Body of pancreas (tissue), 4 donors: ENCODE data around the gene DEPDC5. TPM values are rescaled to one million over a fixed set of nuclear protein-coding genes. Genes with fewer than 3 reads are reported as not detected.

ENCODE experiments used
- ATAC-seq: fragments of 150-250 bp; one replicate; pipeline ENCODE4 v1.9.1; 2016
- DNase-seq, 4 donors: peaks; one replicate each; pipeline ENCODE4 v3.0.0-alpha.2; 2019
- H3K27ac ChIP-seq, 4 donors: fragments of 200-600 bp; sonication (generic); 1 replicate in 3 of 4; 2 replicates in 1 of 4; pipeline versions ENCODE4 v1.5.1 to v1.6.1; 2016 to 2019; ENCODE audit warnings: mild to moderate bottlenecking in 1 of 4, mixed read lengths in 1 of 4, moderate library complexity in 1 of 4
- H3K27me3 ChIP-seq, 2 donors: fragments of 200-600 bp; sonication (generic); one replicate each; pipeline ENCODE4 v1.6.0; 2016; ENCODE audit warnings: mild to moderate bottlenecking in 1 of 2
- H3K36me3 ChIP-seq, 2 donors: fragments of 200-600 bp; sonication (generic); replicated peaks in 1 of 2; 2 replicates each; pipeline ENCODE4 v1.5.1; 2016; ENCODE audit warnings: low read depth in 2 of 2; ENCODE audit not compliant: insufficient read depth in 1 of 2
- H3K4me1 ChIP-seq: fragments of 200-600 bp; sonication (generic); one replicate; pipeline ENCODE4 v1.6.0; 2016
- H3K4me3 ChIP-seq, 2 donors: fragments of 200-600 bp; sonication (generic); 1 replicate in 1 of 2; 2 replicates in 1 of 2; pipeline ENCODE4 v1.5.1; 2016 to 2019
- H3K9me3 ChIP-seq, 3 donors: fragments of 200-600 bp; sonication (generic); 1 replicate in 2 of 3; 2 replicates in 1 of 3; pipeline ENCODE4 v1.5.1; 2016
- POLR2A ChIP-seq, 3 donors: fragments of 450-650 bp; IDR thresholded peaks; one replicate each; pipeline ENCODE4 v1.6.1; 2016; ENCODE audit warnings: antibody characterized with exemption in 3 of 3, mild to moderate bottlenecking in 2 of 3
- WGBS, 2 donors: methylation state at CpG; one replicate each; pipeline ENCODE4 v1.1.5; 2017; 5-methylcytosine and 5-hydroxymethylcytosine counted together
- intact Hi-C: fragments of 100-400 bp; cut with DNase I; formaldehyde crosslinking; loops from one replicate; pipeline ENCODE4 v1.15.1; 2023
- total RNA-seq, 2 donors: library from RNA; depleted of rRNA; stranded (reverse); fragments of >200 nt; gene quantifications; one replicate each; pipeline ENCODE4 v1.1.0, GENCODE V29; 2016
- TF ChIP-seq, protein P1 (sequence below), 7 experiments: fragments of 450-650 bp in 4 of 7; fragments of 200-600 bp in 3 of 7; sonication (generic) in 3 of 7; IDR thresholded peaks; one replicate each; pipeline ENCODE4 v1.5.1; 2016 to 2019; ENCODE audit warnings: antibody characterized with exemption in 7 of 7

The DEPDC5 gene
- total RNA-seq, 2 donors from 2014 or later, result 21.4 to 40.0 TPM

DNA sequence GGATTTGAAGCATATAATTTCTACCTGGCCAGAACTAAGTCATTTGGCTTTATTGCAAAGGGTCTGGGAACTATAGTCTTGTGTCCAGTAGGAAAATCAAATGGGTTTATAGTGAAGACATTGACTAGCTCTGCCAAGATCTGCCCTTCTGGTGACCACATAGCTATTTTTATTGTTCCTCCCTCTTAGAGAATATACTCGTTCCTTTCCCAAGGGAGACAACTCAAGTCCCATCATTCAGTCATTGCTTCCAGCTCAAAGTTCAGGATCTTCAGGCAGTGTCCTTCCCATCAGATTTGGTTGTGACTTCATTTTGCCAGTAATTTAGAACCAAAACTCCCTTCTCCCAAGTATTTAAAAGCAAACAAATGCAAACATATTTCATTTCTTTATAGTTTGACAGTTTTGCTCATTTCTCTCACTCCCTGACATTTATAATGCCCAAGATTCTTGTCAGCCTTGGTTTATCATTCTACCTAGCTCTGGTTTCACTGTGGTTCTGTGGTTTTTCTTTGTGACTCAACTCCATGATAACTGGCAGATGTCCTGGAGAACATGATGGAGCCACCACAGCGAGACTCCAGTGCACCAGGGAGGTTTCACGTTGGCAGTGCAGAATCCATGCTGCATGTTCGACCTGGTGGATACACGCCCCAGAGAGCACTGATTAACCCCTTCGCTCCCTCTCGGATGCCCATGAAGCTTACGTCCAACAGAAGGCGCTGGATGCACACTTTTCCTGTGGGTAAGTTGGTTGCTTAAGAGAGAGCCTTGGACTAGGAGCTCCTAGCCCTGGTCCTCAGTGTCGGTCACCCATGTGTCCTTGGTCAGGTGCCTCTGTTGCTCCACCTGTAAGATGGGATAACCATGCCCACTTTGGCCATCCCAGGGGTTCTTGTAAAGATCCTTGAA, 64.9 kb downstream of the DEPDC5 start:
- TF ChIP-seq, protein P1, sequence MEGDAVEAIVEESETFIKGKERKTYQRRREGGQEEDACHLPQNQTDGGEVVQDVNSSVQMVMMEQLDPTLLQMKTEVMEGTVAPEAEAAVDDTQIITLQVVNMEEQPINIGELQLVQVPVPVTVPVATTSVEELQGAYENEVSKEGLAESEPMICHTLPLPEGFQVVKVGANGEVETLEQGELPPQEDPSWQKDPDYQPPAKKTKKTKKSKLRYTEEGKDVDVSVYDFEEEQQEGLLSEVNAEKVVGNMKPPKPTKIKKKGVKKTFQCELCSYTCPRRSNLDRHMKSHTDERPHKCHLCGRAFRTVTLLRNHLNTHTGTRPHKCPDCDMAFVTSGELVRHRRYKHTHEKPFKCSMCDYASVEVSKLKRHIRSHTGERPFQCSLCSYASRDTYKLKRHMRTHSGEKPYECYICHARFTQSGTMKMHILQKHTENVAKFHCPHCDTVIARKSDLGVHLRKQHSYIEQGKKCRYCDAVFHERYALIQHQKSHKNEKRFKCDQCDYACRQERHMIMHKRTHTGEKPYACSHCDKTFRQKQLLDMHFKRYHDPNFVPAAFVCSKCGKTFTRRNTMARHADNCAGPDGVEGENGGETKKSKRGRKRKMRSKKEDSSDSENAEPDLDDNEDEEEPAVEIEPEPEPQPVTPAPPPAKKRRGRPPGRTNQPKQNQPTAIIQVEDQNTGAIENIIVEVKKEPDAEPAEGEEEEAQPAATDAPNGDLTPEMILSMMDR (IDR thresholded peaks at IDR 0.05), result no peak
- no peak for TF ChIP-seq POLR2A (IDR thresholded peaks at IDR 0.05)
- Histone ChIP-seq H3K4me1 (no peaks in the 10 kb centered on the region), H3K9me3 (no peaks in the 10 kb centered on the region), H3K4me3 (no peak overlapping the region), H3K36me3 (peaks cover 8 to 19% of the 10 kb centered on the region in 2 donors), H3K27me3 (no peaks in the 10 kb centered on the region), H3K27ac (no peak overlapping the region)
- intact Hi-C loops, result no loop called here
- WGBS, 2 donors, result 81 to 85% methylated on average over 9 to 10 of the region's 10 CpGs
- DNase-seq, result no peak
- ATAC-seq, result no peak

GRCh38 chr22:31820655-31821054, 66.8 kb downstream of the DEPDC5 start:
- DNase-seq (no peak), ATAC-seq (no peak)
- no peaks in the 10 kb centered on the region for H3K27me3 ChIP-seq
- no peak overlapping the region for H3K4me3 ChIP-seq
- H3K9me3 ChIP-seq, result no peaks in the 10 kb centered on the region
- peaks cover 5 to 17% of the 10 kb centered on the region in 2 donors for H3K36me3 ChIP-seq
- no peaks in the 10 kb centered on the region for H3K4me1 ChIP-seq
- TF ChIP-seq POLR2A (IDR thresholded peaks at IDR 0.05), result no peak
- TF ChIP-seq, protein P1 (IDR thresholded peaks at IDR 0.05), result no peak
- no peak overlapping the region for H3K27ac ChIP-seq
- WGBS, 2 donors, result 76 to 80% methylated on average over 3 of the region's 3 CpGs
- intact Hi-C loops, result no loop called here

GRCh38 chr22:31821572-31821971, 67.8 kb downstream of the DEPDC5 start:
- Histone ChIP-seq H3K4me3 (no peak overlapping the region), H3K4me1 (no peaks in the 10 kb centered on the region), H3K27ac (no peak overlapping the region), H3K9me3 (no peaks in the 10 kb centered on the region), H3K27me3 (no peaks in the 10 kb centered on the region), H3K36me3 (peaks cover 4 to 16% of the 10 kb centered on the region in 2 donors)
- intact Hi-C loops, result no loop called here
- 53% methylated on average over 1 of the region's 1 CpG for WGBS, 2 donors
- DNase-seq (no peak), ATAC-seq (no peak)
- no peak for TF ChIP-seq POLR2A (IDR thresholded peaks at IDR 0.05)
- TF ChIP-seq, protein P1 (IDR thresholded peaks at IDR 0.05), result no peak

- ATAC-seq, result no peak
- peak in 3 of 4 donors; percentile 26 to 43 (median 30) for DNase-seq
- no peaks in the 10 kb centered on the region for H3K4me1 ChIP-seq
- intact Hi-C loops, result no loop called here
- 88% methylated on average over 4 of the region's 4 CpGs; no CpG with 5 or more reads in 1 of the 2 donors for WGBS, 2 donors
- H3K9me3 ChIP-seq, result no peaks in the 10 kb centered on the region
- H3K27me3 ChIP-seq, result no peaks in the 10 kb centered on the region
- H3K27ac ChIP-seq, result no peak overlapping the region
- peaks cover 4 to 12% of the 10 kb centered on the region in 2 donors for H3K36me3 ChIP-seq
- H3K4me3 ChIP-seq, result no peak overlapping the region
- TF ChIP-seq, protein P1 (IDR thresholded peaks at IDR 0.05), result no peak
- TF ChIP-seq POLR2A (IDR thresholded peaks at IDR 0.05), result no peak
These were observed 68.7 kb downstream of the DEPDC5 start for GRCh38 chr22:31822523-31822922.
